ENCODE data around the gene PCDHGA4. TPM values are rescaled to one million over a fixed set of nuclear protein-coding genes. Genes with fewer than 3 reads are reported as not detected.
A peak's percentile ranks its signal among the peaks of the same experiment; 100 is the strongest.

Gene PCDHGA4
- total RNA-seq, 4 donors from 2014 or later = 0.12 to 2.9 (median 1.1) TPM

DNA sequence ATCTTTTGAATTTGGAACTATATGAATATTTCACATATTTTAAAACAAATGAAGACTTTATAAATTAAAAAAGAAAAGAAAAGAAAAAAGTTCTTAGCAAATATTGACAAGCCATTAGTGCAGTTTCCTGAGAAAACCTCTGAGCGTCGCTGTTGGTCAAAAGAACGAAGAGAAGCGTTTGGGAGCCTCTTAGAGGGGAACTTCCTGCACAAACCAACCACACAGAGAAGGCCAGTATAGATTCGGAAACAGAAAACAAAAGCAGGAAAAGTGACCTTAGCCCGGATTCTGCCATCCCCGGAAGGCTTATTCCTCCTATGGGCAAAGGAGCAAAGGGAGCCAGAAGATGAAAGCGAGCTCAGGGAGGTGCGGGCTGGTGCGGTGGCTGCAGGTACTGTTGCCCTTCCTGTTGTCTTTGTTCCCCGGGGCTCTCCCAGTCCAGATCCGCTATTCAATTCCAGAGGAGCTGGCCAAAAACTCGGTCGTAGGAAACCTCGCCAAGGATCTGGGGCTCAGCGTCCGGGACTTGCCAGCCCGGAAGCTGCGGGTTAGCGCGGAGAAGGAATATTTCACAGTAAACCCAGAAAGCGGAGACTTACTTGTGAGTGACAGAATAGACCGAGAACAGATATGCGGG lies 5.1 kb downstream of the PCDHGA4 start, which contains the start of gene PCDHGB2:
TSS of gene PCDHGB2 (plus strand) at position 205 of the 637 bp plus-strand sequence. CDS start at position 347, 142 bp downstream.
- Histone ChIP-seq H3K9me3 (peaks cover 5 to 100% (median 82%) of the 10 kb centered on the region in 3 donors), H3K27me3 (peaks cover 0 to 62% (median 0%) of the 10 kb centered on the region in 4 donors), H3K4me3 (peak within 1 kb of the TSS in 3 of 4 donors; percentile 23 to 52 (median 31)), H3K36me3 (no peaks in the 10 kb centered on the region), H3K27ac (no peak within 1 kb of the TSS), H3K4me1 (no peaks in the 10 kb centered on the region)
- WGBS, 2 donors = 28 to 29% methylated on average over 20 to 21 of the region's 24 CpGs
- TF ChIP-seq, protein P1, sequence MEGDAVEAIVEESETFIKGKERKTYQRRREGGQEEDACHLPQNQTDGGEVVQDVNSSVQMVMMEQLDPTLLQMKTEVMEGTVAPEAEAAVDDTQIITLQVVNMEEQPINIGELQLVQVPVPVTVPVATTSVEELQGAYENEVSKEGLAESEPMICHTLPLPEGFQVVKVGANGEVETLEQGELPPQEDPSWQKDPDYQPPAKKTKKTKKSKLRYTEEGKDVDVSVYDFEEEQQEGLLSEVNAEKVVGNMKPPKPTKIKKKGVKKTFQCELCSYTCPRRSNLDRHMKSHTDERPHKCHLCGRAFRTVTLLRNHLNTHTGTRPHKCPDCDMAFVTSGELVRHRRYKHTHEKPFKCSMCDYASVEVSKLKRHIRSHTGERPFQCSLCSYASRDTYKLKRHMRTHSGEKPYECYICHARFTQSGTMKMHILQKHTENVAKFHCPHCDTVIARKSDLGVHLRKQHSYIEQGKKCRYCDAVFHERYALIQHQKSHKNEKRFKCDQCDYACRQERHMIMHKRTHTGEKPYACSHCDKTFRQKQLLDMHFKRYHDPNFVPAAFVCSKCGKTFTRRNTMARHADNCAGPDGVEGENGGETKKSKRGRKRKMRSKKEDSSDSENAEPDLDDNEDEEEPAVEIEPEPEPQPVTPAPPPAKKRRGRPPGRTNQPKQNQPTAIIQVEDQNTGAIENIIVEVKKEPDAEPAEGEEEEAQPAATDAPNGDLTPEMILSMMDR (IDR thresholded peaks at IDR 0.05) = peak in 1 of 6 experiments; percentile 19
- no peak for TF ChIP-seq POLR2A (IDR thresholded peaks at IDR 0.05)
- no peak for DNase-seq
- intact Hi-C loops (cut with DNase I) = no loop called here

DNA sequence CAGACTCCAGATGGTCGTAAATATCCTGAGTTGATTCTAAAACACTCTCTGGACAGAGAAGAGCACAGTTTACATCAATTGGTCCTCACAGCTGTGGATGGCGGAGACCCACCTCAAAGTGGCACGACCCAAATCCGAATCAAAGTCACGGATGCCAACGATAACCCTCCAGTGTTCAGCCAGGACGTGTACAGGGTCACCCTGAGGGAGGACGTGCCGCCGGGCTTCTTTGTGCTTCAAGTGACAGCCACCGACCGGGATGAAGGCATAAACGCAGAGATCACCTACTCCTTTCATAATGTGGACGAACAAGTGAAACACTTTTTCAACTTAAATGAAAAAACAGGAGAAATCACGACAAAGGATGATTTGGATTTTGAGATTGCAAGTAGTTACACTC lies 5.9 kb downstream of the PCDHGA4 start:
- H3K4me1 ChIP-seq = no peaks in the 10 kb centered on the region
- H3K9me3 ChIP-seq = peaks cover 5 to 100% (median 82%) of the 10 kb centered on the region in 3 donors
- intact Hi-C loops (cut with DNase I) = no loop called here
- no peak for DNase-seq
- H3K27ac ChIP-seq = no peak overlapping the region
- H3K27me3 ChIP-seq = peaks cover 0 to 66% (median 0%) of the 10 kb centered on the region in 4 donors
- no peak for TF ChIP-seq POLR2A (IDR thresholded peaks at IDR 0.05)
- TF ChIP-seq, protein P1 (IDR thresholded peaks at IDR 0.05) = no peak
- peak overlapping the region in 1 of 4 donors; percentile 52 for H3K4me3 ChIP-seq
- 55 to 61% methylated on average over 15 of the region's 15 CpGs for WGBS, 2 donors
- H3K36me3 ChIP-seq = no peaks in the 10 kb centered on the region

DNA sequence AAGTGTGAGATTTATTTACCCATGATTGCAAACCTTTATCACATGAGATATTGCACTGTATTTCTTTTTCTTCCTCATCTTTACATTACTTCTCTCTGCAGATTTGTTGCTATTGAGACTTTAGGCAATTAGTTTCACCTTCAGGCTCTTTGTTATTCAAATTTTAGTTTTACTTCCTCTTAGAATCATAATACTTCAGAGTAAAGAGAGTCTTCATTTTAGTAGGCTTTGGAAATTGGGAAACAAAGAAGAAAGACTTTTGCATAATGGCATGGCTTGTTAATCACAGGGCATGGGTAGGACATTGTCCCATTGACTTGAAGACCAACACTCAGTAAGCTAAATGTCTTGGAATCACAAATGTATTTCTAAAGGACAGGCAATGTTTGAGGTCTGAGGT lies 7.9 kb downstream of the PCDHGA4 start:
- intact Hi-C loops (cut with DNase I) = no loop called here
- Histone ChIP-seq H3K36me3 (no peaks in the 10 kb centered on the region), H3K27ac (no peak overlapping the region), H3K4me1 (no peaks in the 10 kb centered on the region), H3K4me3 (no peak overlapping the region), H3K27me3 (peaks cover 0 to 75% (median 0%) of the 10 kb centered on the region in 4 donors), H3K9me3 (peaks cover 5 to 100% (median 83%) of the 10 kb centered on the region in 3 donors)
- DNase-seq = no peak
- no peak for TF ChIP-seq POLR2A (IDR thresholded peaks at IDR 0.05)
- TF ChIP-seq, protein P1 (IDR thresholded peaks at IDR 0.05) = no peak

DNA sequence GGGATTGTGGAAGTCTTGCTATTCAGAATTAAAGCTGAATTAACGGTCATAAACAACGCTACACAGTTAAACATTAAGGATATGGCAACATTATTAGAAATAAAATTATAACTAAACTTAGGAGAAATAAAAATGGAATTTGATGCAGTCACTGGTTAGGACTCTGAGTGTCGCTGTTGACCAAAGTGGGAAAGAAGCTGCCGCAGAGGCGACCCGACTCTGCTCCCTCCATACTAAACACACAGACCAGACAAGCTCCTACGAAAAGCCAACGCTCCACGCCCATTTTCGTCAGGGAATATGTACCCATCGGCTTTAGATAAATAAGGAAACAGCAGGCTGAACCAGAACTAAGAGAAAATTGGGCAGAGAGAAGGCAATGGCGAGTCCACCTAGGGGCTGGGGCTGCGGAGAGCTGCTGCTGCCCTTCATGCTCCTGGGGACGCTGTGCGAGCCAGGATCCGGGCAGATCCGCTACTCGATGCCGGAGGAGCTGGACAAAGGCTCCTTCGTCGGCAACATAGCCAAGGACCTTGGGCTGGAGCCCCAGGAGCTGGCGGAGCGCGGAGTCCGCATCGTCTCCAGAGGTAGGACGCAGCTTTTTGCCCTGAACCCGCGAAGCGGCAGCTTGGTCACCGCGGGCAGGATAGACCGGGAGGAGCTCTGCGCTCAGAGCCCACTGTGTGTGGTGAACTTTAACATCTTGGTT lies 9.3 kb downstream of the PCDHGA4 start, which contains the start of gene PCDHGA5:
TSS of gene PCDHGA5 (plus strand) at position 211 of the 709 bp plus-strand sequence. CDS start at position 380, 169 bp downstream.
- intact Hi-C loops (cut with DNase I) = no loop called here
- WGBS, 2 donors = 26 to 27% methylated on average over 21 to 22 of the region's 34 CpGs
- Histone ChIP-seq H3K27ac (no peak within 1 kb of the TSS), H3K36me3 (no peaks in the 10 kb centered on the region), H3K27me3 (peaks cover 0 to 78% (median 0%) of the 10 kb centered on the region in 4 donors), H3K4me3 (peak within 1 kb of the TSS in 2 of 4 donors; percentile 0 to 24), H3K9me3 (peaks cover 5 to 99% (median 80%) of the 10 kb centered on the region in 3 donors), H3K4me1 (no peaks in the 10 kb centered on the region)
- no peak for DNase-seq
- TF ChIP-seq POLR2A (IDR thresholded peaks at IDR 0.05) = no peak
- TF ChIP-seq, protein P1 (IDR thresholded peaks at IDR 0.05) = no peak
